Suppressor macrophage treated with lipopolysaccharide for 1 hour (primary cell): ENCODE measurements around the gene ZNF318.
"Not testable (repeated sequence)": the region's sequence is repeated elsewhere in the genome, so short reads cannot be mapped to it uniquely, and the experiment has no call there.

Experiments used
- DNase-seq, 3 donors: peaks; one replicate each; pipeline ENCODE4 v3.0.0-alpha.2; 2020 to 2022

The ZNF318 gene

GRCh38 chr6:43335469-43335868 lies 34.0 kb downstream of the ZNF318 start:
- DNase-seq, result no peak

GRCh38 chr6:43334466-43335095 lies 34.9 kb downstream of the ZNF318 start:
- DNase-seq, result peak; percentile 60 to 72 (median 68)

GRCh38 chr6:43331891-43332290 lies 37.6 kb downstream of the ZNF318 start:
- DNase-seq, result peak; percentile 31 to 68 (median 58)

GRCh38 chr6:43331470-43331869 lies 38.0 kb downstream of the ZNF318 start:
- DNase-seq, result no peak

GRCh38 chr6:43328528-43328927 lies 40.9 kb downstream of the ZNF318 start:
- no peak for DNase-seq

GRCh38 chr6:43325876-43326275 lies 43.6 kb downstream of the ZNF318 start:
- no peak for DNase-seq

GRCh38 chr6:43318011-43318410 lies 51.4 kb downstream of the ZNF318 start:
- peak; percentile 18 to 34 (median 33) for DNase-seq

- DNase-seq, result no peak
Measured at GRCh38 chr6:43313813-43314212, 55.6 kb downstream of the ZNF318 start.

GRCh38 chr6:43311666-43312065 lies 57.8 kb downstream of the ZNF318 start:
- peak; percentile 35 to 60 (median 56) for DNase-seq

- no peak for DNase-seq
Measured at GRCh38 chr6:43310624-43311023, 58.8 kb downstream of the ZNF318 start.

GRCh38 chr6:43310134-43310533 lies 59.3 kb downstream of the ZNF318 start:
- DNase-seq, result peak; percentile 33 to 58 (median 44)

GRCh38 chr6:43308990-43309477 lies 60.4 kb downstream of the ZNF318 start:
- no peak for DNase-seq

- peak in 2 of 3 donors; percentile 27 to 43 for DNase-seq
Measured at GRCh38 chr6:43308101-43308989, 61.1 kb downstream of the ZNF318 start, which contains the start of gene CRIP3. CRIP3 (minus strand) TSS chr6:43308826; CDS start chr6:43308792, 34 bp downstream.

- DNase-seq, result no peak
Measured at GRCh38 chr6:43307451-43308100, 61.9 kb downstream of the ZNF318 start.

GRCh38 chr6:43306086-43306485 lies 63.4 kb downstream of the ZNF318 start:
- no peak for DNase-seq

- no peak for DNase-seq
Measured at GRCh38 chr6:43304882-43305281, 64.6 kb downstream of the ZNF318 start.

- no peak for DNase-seq
Measured at GRCh38 chr6:43304361-43304760, 65.1 kb downstream of the ZNF318 start.

GRCh38 chr6:43303751-43304331 lies 65.6 kb downstream of the ZNF318 start:
- no peak for DNase-seq

GRCh38 chr6:43303006-43303405 lies 66.4 kb downstream of the ZNF318 start:
- not testable (repeated sequence) for DNase-seq

- no peak for DNase-seq
Measured at GRCh38 chr6:43302126-43302525, 67.3 kb downstream of the ZNF318 start.

- no peak for DNase-seq
Measured at GRCh38 chr6:43301081-43301870, 68.2 kb downstream of the ZNF318 start.
